Measurements from ENCODE around the gene KIAA1549.

Gene KIAA1549

GRCh38 chr7:138974675-138975292 lies 6.4 kb downstream of the KIAA1549 start:
- DNase-seq: no peak

GRCh38 chr7:138974103-138974502 lies 7.1 kb downstream of the KIAA1549 start:
- no peak for DNase-seq

DNA sequence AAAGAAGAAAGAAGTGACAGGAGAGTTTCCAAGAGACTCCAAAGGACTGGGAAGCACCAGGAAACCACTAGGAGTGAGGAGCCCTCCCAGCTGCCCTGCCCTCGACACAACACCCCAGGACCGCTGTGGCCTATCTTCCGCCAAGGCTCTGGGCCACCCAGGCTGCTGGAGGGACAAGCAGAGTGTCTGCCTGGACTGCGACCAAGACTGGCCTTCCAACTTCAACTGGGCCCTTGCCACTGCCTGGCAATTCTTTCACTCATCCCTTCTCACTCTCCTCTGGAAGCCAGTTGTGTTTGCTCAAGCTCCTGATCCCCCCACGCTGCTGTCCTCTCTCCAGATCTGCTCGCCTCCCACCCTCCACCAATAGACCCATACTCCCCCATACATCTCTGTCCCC lies 10.2 kb downstream of the KIAA1549 start:
- no peak for DNase-seq

GRCh38 chr7:138970446-138970845 lies 10.7 kb downstream of the KIAA1549 start:
- no peak for DNase-seq

GRCh38 chr7:138967159-138967558 lies 14.0 kb downstream of the KIAA1549 start:
- no peak for DNase-seq

GRCh38 chr7:138964624-138965436 lies 16.4 kb downstream of the KIAA1549 start:
- DNase-seq: no peak

DNA sequence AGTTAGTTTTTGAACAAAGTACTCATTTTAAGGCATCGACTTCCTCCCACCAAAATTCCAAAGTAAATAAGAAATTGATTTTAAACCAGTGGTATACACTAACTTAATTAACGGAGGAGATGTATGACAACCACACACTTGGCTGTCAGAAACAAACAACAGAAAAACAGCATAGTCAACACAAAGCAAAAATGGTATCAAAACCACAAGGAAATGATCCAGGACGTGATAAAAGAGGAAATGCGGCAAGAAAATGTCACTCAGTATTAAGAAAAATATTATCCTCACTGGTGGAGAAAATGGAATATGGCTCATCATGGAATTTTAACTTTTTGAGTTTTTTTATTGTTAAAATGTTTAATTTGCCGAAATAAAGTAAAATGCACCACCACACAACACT lies 17.5 kb downstream of the KIAA1549 start:
- no peak for DNase-seq

- DNase-seq: no peak
These were observed 18.5 kb downstream of the KIAA1549 start for GRCh38 chr7:138962561-138963270.

DNA sequence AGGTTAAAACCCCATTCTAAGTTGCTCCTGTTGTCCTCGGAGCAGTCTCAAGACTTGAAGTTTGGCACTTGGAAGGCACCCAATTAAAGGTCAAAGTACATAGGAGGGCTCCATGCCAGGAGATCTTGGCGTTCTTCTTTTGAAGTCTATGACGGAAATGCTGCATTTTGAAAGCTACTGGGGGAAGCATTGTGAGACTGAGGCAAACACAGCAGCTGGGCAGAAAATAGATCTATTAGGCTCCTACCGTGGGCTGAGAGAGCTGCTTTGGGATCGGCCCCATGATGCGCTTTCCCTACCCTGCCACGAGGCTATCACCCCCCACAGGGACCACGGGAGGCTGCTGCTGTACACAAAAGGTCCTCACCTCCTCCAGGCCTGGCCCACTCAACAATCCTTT lies 20.0 kb downstream of the KIAA1549 start:
- no peak for DNase-seq

GRCh38 chr7:138958391-138958956 lies 22.7 kb downstream of the KIAA1549 start:
- DNase-seq: no peak

- no peak for DNase-seq
These were observed 23.3 kb downstream of the KIAA1549 start for GRCh38 chr7:138957753-138958390.

DNA sequence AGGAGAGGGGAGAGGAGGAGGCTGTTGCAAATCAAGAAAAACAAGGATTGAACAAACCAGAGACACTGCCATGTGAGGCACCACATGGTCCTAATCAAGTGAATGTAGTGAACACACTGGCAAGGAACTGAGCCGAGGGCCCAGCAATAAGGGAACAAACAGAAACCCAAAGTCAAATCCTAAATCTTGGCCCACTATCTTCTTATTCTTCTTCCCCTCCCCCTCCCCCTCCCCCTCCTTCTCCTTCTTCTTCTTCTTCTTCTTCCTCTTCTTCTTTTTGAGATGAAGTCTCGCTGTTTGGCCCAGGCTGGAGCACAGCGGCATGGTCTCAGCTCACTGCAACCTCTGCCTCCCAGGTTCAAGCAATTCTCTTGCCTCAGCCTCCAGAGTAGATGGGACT lies 24.0 kb downstream of the KIAA1549 start:
- DNase-seq: no peak

- DNase-seq: no peak
These were observed 26.4 kb downstream of the KIAA1549 start for GRCh38 chr7:138954545-138955475.

GRCh38 chr7:138952791-138953190 lies 28.4 kb downstream of the KIAA1549 start:
- no peak for DNase-seq

DNA sequence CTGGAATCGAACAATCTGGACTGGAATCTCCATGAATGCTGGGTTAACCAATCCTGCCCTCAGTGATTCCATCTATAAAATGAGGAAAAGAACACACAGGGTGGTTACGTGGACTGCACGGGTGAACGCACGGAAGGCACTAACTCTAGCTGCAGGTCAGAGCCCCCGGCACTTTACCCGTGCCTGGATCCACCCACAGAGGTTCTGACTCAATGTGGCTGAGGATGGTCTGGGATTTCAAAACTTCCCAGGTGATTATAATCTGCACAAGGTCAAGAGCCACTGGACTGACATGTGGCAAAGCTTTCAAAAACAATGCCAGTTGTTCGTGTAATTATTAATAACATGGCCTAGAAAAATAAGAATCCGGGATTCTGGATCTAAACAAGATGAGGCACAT lies 29.2 kb downstream of the KIAA1549 start:
- DNase-seq: no peak

DNA sequence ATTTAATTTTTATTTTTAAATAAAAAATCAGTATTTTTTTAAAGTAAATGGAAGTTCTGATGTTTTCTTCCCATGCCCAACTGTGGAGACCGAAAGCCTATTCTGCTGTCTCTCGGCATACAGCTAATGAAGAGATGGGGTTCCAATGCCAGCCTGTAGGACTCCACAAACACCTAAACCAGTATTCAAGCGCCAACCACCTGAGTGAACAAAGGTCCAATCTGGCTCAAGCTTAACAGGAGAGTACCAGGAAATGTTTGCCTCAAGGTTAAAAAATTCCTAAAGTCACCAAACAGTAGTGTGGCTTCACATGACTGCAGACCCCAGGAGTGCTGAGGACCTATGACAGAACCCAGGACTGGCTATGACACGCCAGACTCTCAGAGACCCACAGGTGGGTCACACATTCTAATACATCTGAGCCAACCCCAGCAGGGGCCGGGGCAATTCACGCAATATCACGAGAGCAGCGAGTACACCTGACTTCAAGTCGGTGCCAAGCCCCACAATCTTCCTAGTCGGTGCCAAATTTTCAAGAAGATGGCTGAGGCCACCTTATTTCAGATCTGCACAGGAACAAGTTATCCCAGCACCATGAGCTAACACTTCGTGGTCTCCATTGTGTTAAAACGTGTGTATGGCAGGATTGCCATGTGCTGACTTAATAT lies 31.6 kb downstream of the KIAA1549 start:
- DNase-seq: no peak

DNA sequence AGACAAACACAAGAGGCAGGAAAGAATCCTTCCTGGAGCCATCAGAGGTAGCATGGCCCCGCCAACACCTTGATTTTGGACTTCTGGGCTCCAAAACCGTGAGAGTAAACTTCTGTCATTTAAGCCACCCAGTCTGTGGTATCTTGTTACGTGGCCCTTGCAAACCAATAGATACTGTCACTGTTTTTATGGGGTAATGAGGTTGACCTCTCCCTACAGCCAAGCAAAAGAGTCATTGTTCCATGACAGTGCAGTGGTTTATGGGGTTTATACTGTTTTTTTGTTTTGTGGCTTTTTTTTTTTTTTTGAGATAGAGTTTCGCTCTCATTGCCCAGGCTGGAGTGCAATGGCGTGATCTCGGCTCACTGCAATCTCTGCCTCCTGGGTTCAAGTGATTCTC lies 32.8 kb downstream of the KIAA1549 start:
- no peak for DNase-seq

DNA sequence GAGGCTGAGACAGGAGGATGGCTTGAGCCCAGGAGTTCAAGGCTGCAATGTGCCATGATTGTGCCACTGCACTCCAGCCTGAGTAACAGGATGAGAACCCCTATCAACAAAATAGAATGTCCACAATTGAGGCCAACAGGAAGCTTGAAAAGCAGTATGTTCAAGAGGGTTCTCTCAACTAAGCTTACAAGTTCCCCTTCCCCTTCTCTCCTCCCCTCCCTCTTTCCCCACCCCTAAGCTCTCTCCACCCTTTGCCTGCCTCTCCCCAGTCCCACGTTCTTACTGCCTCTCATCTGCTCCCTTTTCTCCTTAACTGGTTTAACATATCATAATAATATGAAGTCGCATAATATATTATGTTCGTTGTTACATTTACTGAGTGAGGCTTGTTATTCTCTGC lies 35.4 kb downstream of the KIAA1549 start:
- no peak for DNase-seq

DNA sequence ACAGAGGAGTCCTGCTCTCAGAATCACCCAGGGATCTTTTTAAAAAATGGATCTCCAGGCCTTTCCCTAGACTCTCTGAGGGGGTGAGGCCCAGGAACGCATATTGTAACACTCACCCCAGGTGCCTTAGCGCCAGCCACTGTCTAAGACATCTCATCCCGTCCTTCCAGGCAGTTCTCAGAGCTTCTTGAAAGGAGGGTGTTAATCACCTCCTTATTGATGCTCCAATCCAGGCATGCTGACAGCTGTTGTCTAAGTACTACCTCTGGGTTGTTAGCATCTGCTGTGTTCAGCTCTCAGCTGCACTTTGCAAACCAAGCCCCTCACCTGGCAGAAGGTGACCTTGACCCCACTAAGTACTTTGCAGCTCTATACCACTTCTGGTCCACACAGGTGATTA lies 36.0 kb downstream of the KIAA1549 start:
- DNase-seq: no peak

GRCh38 chr7:138944592-138944991 lies 36.6 kb downstream of the KIAA1549 start:
- DNase-seq: no peak

DNA sequence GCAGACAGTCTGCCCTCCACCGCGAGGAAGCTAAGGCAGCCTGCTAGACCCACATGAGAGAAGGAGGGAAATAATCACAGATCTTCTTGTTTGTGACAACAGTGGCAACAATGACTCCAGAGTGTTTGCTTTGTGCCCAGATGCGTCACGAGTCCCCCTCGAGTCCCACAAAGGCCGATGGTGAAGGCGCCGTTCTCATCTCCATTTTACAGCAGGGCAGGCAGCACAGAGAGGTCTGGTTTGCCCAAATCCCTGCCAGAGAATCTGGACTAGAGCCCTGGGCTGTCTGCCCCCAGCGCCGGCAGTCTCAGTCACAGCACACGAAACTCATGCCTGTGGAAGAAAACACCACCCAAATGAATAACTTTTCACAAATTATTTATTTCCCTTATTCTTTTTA lies 38.1 kb downstream of the KIAA1549 start:
- no peak for DNase-seq
